A549 treated with CpdA at 1 μM for 4 hours (cell line): Measurements from ENCODE around the gene TMPRSS11B. TPM values are rescaled to one million over a fixed set of nuclear protein-coding genes. Genes with fewer than 3 reads are reported as not detected.

Experiments
- total RNA-seq: library from RNA; stranded (reverse); fragments of 200-300 nt; extraction: Qiagen RNA extraction; gene quantifications from 5 replicates; pipeline ENCODE4 v1.2.3, GENCODE V29; 2022; ENCODE audit warnings: low read depth

TMPRSS11B gene
- not detected in 5 replicates for total RNA-seq

GRCh38 chr4:68245594-68245993 is at the start of gene TMPRSS11B:
TSS of gene TMPRSS11B (minus strand) at chr4:68245694. CDS start at chr4:68245558, 136 bp downstream.

Other genes starting within 250 kb of the TMPRSS11B start
- gene TMPRSS11F, start 115.8 kb downstream of the TMPRSS11B start, total RNA-seq = not detected in 5 replicates
- gene YTHDC1, start 104.4 kb upstream of the TMPRSS11B start, total RNA-seq = 30.0 to 44.4 TPM (median 33.7 TPM) in 5 replicates
- gene TMPRSS11E, start 201.8 kb upstream of the TMPRSS11B start, total RNA-seq = not detected in 5 replicates